Measurements from ENCODE around the gene NFAM1. TPM values are rescaled to one million over a fixed set of nuclear protein-coding genes. Genes with fewer than 3 reads are reported as not detected.

The NFAM1 gene
- total and polyA plus RNA-seq, 2 experiments from 2014 or later: 0.11 to 0.49 TPM

DNA sequence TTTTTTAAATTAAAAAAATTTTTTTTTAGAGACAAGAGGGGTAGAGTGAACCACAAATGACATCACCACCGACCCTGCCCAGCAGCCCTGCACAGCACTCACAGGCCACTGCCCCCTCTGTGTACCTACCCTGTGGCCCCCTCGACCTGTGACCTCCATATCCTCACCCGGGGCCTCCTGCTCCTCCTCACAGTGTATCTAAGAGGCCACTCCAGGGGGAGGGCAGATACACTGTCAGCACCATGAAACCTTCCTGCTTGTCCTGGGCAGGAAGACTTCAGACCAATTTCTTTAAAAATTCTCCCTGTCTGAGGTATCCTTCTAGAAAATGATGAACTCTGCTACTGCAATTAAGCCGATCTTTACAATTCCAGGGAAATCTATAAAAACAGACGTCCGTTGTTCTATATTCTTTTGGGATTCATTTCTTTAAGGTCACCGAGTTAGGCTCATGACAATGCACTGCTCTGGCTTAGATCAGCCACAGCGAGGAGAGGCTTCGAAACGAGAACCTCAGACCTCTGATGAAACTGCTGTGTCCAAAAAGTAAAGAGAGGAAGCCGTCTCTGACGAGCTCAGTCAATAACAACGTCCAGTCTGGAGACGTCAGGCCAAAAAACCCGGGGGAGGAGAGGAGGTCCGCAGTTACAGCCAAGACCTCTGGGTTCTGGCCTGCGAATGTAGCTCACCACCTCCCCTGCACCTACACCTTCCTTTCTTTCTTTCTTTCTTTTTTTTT is 17.5 kb downstream of the NFAM1 start (continued):
- TF ChIP-seq, protein P1, sequence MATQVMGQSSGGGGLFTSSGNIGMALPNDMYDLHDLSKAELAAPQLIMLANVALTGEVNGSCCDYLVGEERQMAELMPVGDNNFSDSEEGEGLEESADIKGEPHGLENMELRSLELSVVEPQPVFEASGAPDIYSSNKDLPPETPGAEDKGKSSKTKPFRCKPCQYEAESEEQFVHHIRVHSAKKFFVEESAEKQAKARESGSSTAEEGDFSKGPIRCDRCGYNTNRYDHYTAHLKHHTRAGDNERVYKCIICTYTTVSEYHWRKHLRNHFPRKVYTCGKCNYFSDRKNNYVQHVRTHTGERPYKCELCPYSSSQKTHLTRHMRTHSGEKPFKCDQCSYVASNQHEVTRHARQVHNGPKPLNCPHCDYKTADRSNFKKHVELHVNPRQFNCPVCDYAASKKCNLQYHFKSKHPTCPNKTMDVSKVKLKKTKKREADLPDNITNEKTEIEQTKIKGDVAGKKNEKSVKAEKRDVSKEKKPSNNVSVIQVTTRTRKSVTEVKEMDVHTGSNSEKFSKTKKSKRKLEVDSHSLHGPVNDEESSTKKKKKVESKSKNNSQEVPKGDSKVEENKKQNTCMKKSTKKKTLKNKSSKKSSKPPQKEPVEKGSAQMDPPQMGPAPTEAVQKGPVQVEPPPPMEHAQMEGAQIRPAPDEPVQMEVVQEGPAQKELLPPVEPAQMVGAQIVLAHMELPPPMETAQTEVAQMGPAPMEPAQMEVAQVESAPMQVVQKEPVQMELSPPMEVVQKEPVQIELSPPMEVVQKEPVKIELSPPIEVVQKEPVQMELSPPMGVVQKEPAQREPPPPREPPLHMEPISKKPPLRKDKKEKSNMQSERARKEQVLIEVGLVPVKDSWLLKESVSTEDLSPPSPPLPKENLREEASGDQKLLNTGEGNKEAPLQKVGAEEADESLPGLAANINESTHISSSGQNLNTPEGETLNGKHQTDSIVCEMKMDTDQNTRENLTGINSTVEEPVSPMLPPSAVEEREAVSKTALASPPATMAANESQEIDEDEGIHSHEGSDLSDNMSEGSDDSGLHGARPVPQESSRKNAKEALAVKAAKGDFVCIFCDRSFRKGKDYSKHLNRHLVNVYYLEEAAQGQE (IDR thresholded peaks at IDR 0.05; ENCODE audit: unreplicated experiment): no peak
- no peak for TF ChIP-seq JUNB (IDR thresholded peaks at IDR 0.05; ENCODE audit: unreplicated experiment)

DNA sequence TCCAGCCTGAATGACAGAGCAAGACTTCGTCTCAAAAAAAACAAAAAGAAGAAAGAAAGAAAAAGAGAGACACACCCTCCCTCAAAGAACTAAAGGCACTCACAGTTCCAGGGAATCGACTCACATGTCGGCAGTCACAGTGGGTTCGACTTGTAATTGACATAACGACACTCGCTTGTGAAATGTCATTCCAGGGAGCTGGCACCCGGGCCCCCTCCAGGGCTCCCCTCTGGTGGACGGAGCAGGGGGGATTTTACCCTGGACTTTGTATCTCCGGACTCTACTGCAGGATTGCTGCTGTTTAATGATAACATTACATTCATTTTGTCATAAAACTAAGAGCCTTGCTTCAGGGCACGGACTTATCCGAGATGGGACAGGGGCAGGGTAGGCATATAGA is 18.2 kb downstream of the NFAM1 start:
- Mint-ChIP-seq H3K27ac (no peak overlapping the region), H3K4me1 (peaks cover 35% of the 10 kb centered on the region), H3K36me3 (ENCODE audit: low read depth) (no peaks in the 10 kb centered on the region), H3K27me3 (ENCODE audit: insufficient read depth, low read depth, poor library complexity) (peaks cover 19% of the 10 kb centered on the region), H3K9me3 (no peaks in the 10 kb centered on the region), H3K4me3 (no peak overlapping the region)
- H4K20me1 ChIP-seq (replicated peaks; ENCODE audit: insufficient read depth): no peaks in the 10 kb centered on the region
- H3K4me1 ChIP-seq (ENCODE audit: insufficient read depth): peaks cover 23% of the 10 kb centered on the region
- TF ChIP-seq ZNF114 (CRISPR knock-in tag; IDR thresholded peaks at IDR 0.05) (no peak), EZH2phosphoT487 (IDR thresholded peaks at IDR 0.05; ENCODE audit: unreplicated experiment) (no peak), EZH2 (IDR thresholded peaks at IDR 0.05; ENCODE audit: low read depth, unreplicated experiment) (no peak), ZNF331 (CRISPR knock-in tag; IDR thresholded peaks at IDR 0.05; ENCODE audit: low read depth) (no peak), POLR2AphosphoS5 (IDR thresholded peaks at IDR 0.05; ENCODE audit: low read depth) (no peak), NANOG (IDR thresholded peaks at IDR 0.05; ENCODE audit: borderline replicate concordance) (no peak)
- TF ChIP-seq, protein P1 (IDR thresholded peaks at IDR 0.05; ENCODE audit: unreplicated experiment): no peak
- TF ChIP-seq, protein P2, sequence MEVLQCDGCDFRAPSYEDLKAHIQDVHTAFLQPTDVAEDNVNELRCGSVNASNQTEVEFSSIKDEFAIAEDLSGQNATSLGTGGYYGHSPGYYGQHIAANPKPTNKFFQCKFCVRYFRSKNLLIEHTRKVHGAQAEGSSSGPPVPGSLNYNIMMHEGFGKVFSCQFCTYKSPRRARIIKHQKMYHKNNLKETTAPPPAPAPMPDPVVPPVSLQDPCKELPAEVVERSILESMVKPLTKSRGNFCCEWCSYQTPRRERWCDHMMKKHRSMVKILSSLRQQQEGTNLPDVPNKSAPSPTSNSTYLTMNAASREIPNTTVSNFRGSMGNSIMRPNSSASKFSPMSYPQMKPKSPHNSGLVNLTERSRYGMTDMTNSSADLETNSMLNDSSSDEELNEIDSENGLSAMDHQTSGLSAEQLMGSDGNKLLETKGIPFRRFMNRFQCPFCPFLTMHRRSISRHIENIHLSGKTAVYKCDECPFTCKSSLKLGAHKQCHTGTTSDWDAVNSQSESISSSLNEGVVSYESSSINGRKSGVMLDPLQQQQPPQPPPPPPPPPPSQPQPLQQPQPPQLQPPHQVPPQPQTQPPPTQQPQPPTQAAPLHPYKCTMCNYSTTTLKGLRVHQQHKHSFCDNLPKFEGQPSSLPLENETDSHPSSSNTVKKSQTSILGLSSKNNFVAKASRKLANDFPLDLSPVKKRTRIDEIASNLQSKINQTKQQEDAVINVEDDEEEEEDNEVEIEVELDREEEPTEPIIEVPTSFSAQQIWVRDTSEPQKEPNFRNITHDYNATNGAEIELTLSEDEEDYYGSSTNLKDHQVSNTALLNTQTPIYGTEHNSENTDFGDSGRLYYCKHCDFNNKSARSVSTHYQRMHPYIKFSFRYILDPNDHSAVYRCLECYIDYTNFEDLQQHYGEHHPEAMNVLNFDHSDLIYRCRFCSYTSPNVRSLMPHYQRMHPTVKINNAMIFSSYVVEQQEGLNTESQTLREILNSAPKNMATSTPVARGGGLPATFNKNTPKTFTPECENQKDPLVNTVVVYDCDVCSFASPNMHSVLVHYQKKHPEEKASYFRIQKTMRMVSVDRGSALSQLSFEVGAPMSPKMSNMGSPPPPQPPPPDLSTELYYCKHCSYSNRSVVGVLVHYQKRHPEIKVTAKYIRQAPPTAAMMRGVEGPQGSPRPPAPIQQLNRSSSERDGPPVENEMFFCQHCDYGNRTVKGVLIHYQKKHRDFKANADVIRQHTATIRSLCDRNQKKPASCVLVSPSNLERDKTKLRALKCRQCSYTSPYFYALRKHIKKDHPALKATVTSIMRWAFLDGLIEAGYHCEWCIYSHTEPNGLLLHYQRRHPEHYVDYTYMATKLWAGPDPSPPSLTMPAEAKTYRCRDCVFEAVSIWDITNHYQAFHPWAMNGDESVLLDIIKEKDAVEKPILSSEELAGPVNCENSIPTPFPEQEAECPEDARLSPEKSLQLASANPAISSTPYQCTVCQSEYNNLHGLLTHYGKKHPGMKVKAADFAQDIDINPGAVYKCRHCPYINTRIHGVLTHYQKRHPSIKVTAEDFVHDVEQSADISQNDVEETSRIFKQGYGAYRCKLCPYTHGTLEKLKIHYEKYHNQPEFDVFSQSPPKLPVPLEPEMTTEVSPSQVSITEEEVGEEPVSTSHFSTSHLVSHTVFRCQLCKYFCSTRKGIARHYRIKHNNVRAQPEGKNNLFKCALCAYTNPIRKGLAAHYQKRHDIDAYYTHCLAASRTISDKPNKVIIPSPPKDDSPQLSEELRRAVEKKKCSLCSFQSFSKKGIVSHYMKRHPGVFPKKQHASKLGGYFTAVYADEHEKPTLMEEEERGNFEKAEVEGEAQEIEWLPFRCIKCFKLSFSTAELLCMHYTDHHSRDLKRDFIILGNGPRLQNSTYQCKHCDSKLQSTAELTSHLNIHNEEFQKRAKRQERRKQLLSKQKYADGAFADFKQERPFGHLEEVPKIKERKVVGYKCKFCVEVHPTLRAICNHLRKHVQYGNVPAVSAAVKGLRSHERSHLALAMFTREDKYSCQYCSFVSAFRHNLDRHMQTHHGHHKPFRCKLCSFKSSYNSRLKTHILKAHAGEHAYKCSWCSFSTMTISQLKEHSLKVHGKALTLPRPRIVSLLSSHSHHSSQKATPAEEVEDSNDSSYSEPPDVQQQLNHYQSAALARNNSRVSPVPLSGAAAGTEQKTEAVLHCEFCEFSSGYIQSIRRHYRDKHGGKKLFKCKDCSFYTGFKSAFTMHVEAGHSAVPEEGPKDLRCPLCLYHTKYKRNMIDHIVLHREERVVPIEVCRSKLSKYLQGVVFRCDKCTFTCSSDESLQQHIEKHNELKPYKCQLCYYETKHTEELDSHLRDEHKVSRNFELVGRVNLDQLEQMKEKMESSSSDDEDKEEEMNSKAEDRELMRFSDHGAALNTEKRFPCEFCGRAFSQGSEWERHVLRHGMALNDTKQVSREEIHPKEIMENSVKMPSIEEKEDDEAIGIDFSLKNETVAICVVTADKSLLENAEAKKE (CRISPR knock-in tag; IDR thresholded peaks at IDR 0.05): no peak
- no peaks in the 10 kb centered on the region for H3F3A ChIP-seq (replicated peaks; ENCODE audit: low read depth)
- no peak overlapping the region for H2AFZ ChIP-seq
- no peak for DNase-seq (ENCODE audit: low spot score)
- H3K79me2 ChIP-seq (replicated peaks; ENCODE audit: insufficient read depth): no peaks in the 10 kb centered on the region
- H3K36me3 ChIP-seq (ENCODE audit: insufficient read depth): no peaks in the 10 kb centered on the region
- no peaks in the 10 kb centered on the region for H3K27me3 ChIP-seq (ENCODE audit: insufficient read depth)
- no peak for ATAC-seq
- H3K27ac ChIP-seq (ENCODE audit: low read depth): no peak overlapping the region
- H3K4me2 ChIP-seq: no peak overlapping the region
- no peaks in the 10 kb centered on the region for H3K9me2 ChIP-seq (ENCODE audit: insufficient read depth)
- H3K4me3 ChIP-seq: no peak overlapping the region

Measured in GM23338 (cell line).